K562 (cell line): Measurements from ENCODE around the gene CAPZA1. TPM values are rescaled to one million over a fixed set of nuclear protein-coding genes. Genes with fewer than 3 reads are reported as not detected.
A peak's percentile ranks its signal among the peaks of the same experiment; 100 is the strongest.

ENCODE experiments used
- CBX8 ChIP-seq: fragments of 200-600 bp; sonication (generic); IDR thresholded peaks from 2 replicates; pipeline ENCODE4 v1.6.1; 2012; ENCODE audit warnings: borderline replicate concordance, mixed run types, low read depth, mild to moderate bottlenecking, moderate library complexity, mixed read lengths, low read length, control low read depth, inconsistent platforms; ENCODE audit not compliant: poor library complexity, severe bottlenecking; ENCODE audit errors: extremely low read depth
- CHD2 ChIP-seq: IDR thresholded peaks from 2 replicates; pipeline ENCODE4 v1.6.1; 2011; ENCODE audit warnings: low read depth, low read length
- E2F1 ChIP-seq: sonication (generic); formaldehyde crosslinking; IDR thresholded peaks from 2 replicates; pipeline ENCODE4 v1.8.1; 2023; ENCODE audit warnings: mild to moderate bottlenecking, missing genetic modification reagents, moderate library complexity
- EZH2 ChIP-seq: IDR thresholded peaks from 2 replicates; pipeline ENCODE4 v1.6.1; 2012; ENCODE audit warnings: low read depth, mild to moderate bottlenecking, inconsistent platforms, low read length, borderline replicate concordance
- FIP1L1 ChIP-seq: fragments of 200-400 bp; formaldehyde crosslinking; IDR thresholded peaks from 2 replicates; pipeline ENCODE4 v1.6.1; 2018; ENCODE audit warnings: mild to moderate bottlenecking, low read depth, low read length; ENCODE audit not compliant: poor library complexity, severe bottlenecking
- FOXM1 ChIP-seq, 2 experiments: fragments of 450-650 bp in 1 of 2; sonication (generic) in 1 of 2; formaldehyde crosslinking in 1 of 2; IDR thresholded peaks; 2 replicates each; pipeline versions ENCODE4 v1.6.1 to v1.9.0; 2017 to 2022; ENCODE audit warnings: low read depth in 2 of 2, mild to moderate bottlenecking in 2 of 2, missing genetic modification reagents in 1 of 2, moderate library complexity in 1 of 2
- GTF2E2 ChIP-seq: fragments of 200-800 bp; sonication (Bioruptor generic); IDR thresholded peaks from 2 replicates; pipeline ENCODE4 v1.6.1; 2016; ENCODE audit warnings: missing genetic modification characterization, missing compliant biosample characterization
- HCFC1 ChIP-seq: IDR thresholded peaks from 2 replicates; pipeline ENCODE4 v1.6.1; 2012; ENCODE audit warnings: low read depth, low read length, improper control_type of control experiment
- ILF3 ChIP-seq: fragments of 450-650 bp; IDR thresholded peaks from 2 replicates; pipeline ENCODE4 v1.6.1; 2018; ENCODE audit warnings: antibody characterized with exemption, mild to moderate bottlenecking, moderate library complexity, borderline replicate concordance
- MBD2 ChIP-seq: sonication (generic); IDR thresholded peaks from 2 replicates; pipeline ENCODE4 v1.6.1; 2016; ENCODE audit warnings: low read depth, borderline replicate concordance
- MEF2A ChIP-seq: IDR thresholded peaks from 2 replicates; pipeline ENCODE4 v1.6.1; 2011; ENCODE audit warnings: low read depth, mild to moderate bottlenecking, low read length, moderate library complexity; ENCODE audit not compliant: control insufficient read depth
- NRF1 ChIP-seq, 2 experiments: fragments of 450-650 bp; IDR thresholded peaks in 1 of 2; conservative IDR thresholded peaks in 1 of 2; 2 replicates each; pipeline ENCODE4 v1.6.1; 2014; ENCODE audit warnings: mild to moderate bottlenecking in 2 of 2
- PHF20 ChIP-seq: fragments of 450-650 bp; IDR thresholded peaks from 2 replicates; pipeline ENCODE4 v1.6.1; 2018; ENCODE audit not compliant: partially characterized antibody
- RB1 ChIP-seq: fragments of 450-650 bp; IDR thresholded peaks from 2 replicates; pipeline ENCODE4 v1.6.1; 2017; ENCODE audit warnings: low read depth, mild to moderate bottlenecking
- RFX7 ChIP-seq: fragments of 250-450 bp; sonication (Bioruptor Pico); IDR thresholded peaks from 2 replicates; pipeline ENCODE4 v1.5.1; 2021; ENCODE audit warnings: mild to moderate bottlenecking
- SNRNP70 ChIP-seq: fragments of 200-400 bp; formaldehyde crosslinking; optimal IDR thresholded peaks from 2 replicates; pipeline ENCODE3; 2017; ENCODE audit warnings: low read depth, low read length
- THRA ChIP-seq: fragments of 450-650 bp; IDR thresholded peaks from 2 replicates; pipeline ENCODE4 v1.6.1; 2017; ENCODE audit warnings: mild to moderate bottlenecking, moderate library complexity
- TOE1 ChIP-seq, 2 experiments: fragments of 450-650 bp in 1 of 2; sonication (generic) in 1 of 2; formaldehyde crosslinking in 1 of 2; IDR thresholded peaks; 2 replicates each; pipeline versions ENCODE4 v1.7.1 to v1.8.0; 2016 to 2022; ENCODE audit warnings: borderline replicate concordance in 2 of 2, mild to moderate bottlenecking in 2 of 2, antibody characterized with exemption in 1 of 2, inconsistent platforms in 1 of 2, low read depth in 1 of 2, missing genetic modification reagents in 1 of 2, moderate library complexity in 1 of 2
- ZNF282 ChIP-seq: sonication (generic); formaldehyde crosslinking; IDR thresholded peaks from 2 replicates; pipeline ENCODE4 v1.8.1; 2023; ENCODE audit warnings: missing genetic modification reagents
- ZNF395 ChIP-seq: fragments of 200-800 bp; sonication (Bioruptor generic); IDR thresholded peaks from 2 replicates; pipeline ENCODE4 v1.6.1; 2017; ENCODE audit warnings: missing genetic modification characterization, missing compliant biosample characterization
- ZNF449 ChIP-seq: fragments of 250-450 bp; sonication (Bioruptor Pico); IDR thresholded peaks from 2 replicates; pipeline ENCODE4 v1.8.0; 2022; ENCODE audit warnings: moderate library complexity, mild to moderate bottlenecking, inconsistent platforms
- polyA plus RNA-seq, 8 experiments: library from polyadenylated mRNA; depleted of rRNA in 4 of 8; stranded (reverse) in 5 of 8; unstranded in 3 of 8; fragments of >200 nt; fragmentation: Nextera tagmentation in 2 of 8; fragmentation: Illumina TruSeq in 1 of 8; extraction: Ambion mirVana in 2 of 8; extraction: Trizol in 1 of 8; gene quantifications; 2 replicates each; pipeline versions ENCODE4 v1.2.1 to v1.2.3, GENCODE V29; 2011 to 2014; ENCODE audit warnings: inconsistent platforms in 1 of 8, missing spikeins in 1 of 8
- total RNA-seq, 7 experiments: library from RNA; depleted of rRNA in 6 of 7; stranded (reverse); fragments of >200 nt in 6 of 7; fragmentation: Illumina TruSeq in 2 of 7; extraction: Trizol in 2 of 7; gene quantifications; 2 replicates each; pipeline versions ENCODE4 v1.2.1 to v1.2.3, GENCODE V29; 2011 to 2021; ENCODE audit warnings: low replicate concordance in 1 of 7

The CAPZA1 gene
- total and polyA plus RNA-seq, 9 of the 15 experiments (the other 6 are each of a cell fraction or from before 2014, with no cell fraction given), result 237 to 1,020 (median 306) TPM

- TF ChIP-seq E2F1 (CRISPR knock-in tag) (0 out of 2 replicates have a peak, but pooled peaks have one; percentile 54), GTF2E2 (tag) (peak; percentile 49; the same call in 1 of the 2 replicates), NRF1 (conservative IDR thresholded peaks at IDR 0.05 in 1 of 2, IDR thresholded peaks at IDR 0.05 in 1 of 2) (peak; percentile 49 to 60; a peak in 2 of 4 replicates), FIP1L1 (peak; percentile 82), HCFC1 (peak; percentile 8), PHF20 (peak; percentile 14), CHD2 (peak; percentile 36; the same call in 1 of the 2 replicates), ZNF449 (no peak), RB1 (peak; percentile 92), EZH2 (no peak), ILF3 (peak; percentile 77), ZNF395 (CRISPR knock-in tag) (peak; percentile 70; the same call in 1 of the 2 replicates), CBX8 (no peak), RFX7 (CRISPR knock-in tag) (no peak), MBD2 (no peak), SNRNP70 (no peak), ZNF282 (CRISPR knock-in tag) (peak; percentile 95), MEF2A (no peak), TOE1 (IDR thresholded peaks at IDR 0.05; ENCODE audit: borderline replicate concordance) (no peak), TOE1 (CRISPR knock-in tag; IDR thresholded peaks at IDR 0.05; ENCODE audit: borderline replicate concordance, low read depth) (0 out of 2 replicates have a peak, but pooled peaks have one; percentile 20), FOXM1 (IDR thresholded peaks at IDR 0.05; ENCODE audit: low read depth) (no peak), FOXM1 (CRISPR knock-in tag; IDR thresholded peaks at IDR 0.05; ENCODE audit: low read depth) (no peak; the same call in 1 of the 2 replicates), THRA (no peak)
These were observed 55.5 kb downstream of the CAPZA1 start (continued) for GRCh38 chr1:112674986-112675727.
